Activated CD4-positive, CD25-positive, alpha-beta regulatory T cell treated with anti-CD3 and anti-CD28 coated beads, Interleukin-2, amount 50 U/mL, for 72 hours (primary cell): ENCODE results near the gene CDC40.
"Not testable (repeated sequence)": the region's sequence is repeated elsewhere in the genome, so short reads cannot be mapped to it uniquely, and the experiment has no call there.

ENCODE experiments used
- DNase-seq: peaks from one replicate; pipeline ENCODE4 v3.0.0; 2021

The CDC40 gene

GRCh38 chr6:110201151-110201884 is 21.1 kb downstream of the CDC40 start:
- no peak for DNase-seq

- no peak for DNase-seq
These were observed 27.4 kb downstream of the CDC40 start for GRCh38 chr6:110207652-110208051.

GRCh38 chr6:110211753-110212152 is 31.5 kb downstream of the CDC40 start:
- DNase-seq: no peak

- DNase-seq: no peak
These were observed 34.1 kb downstream of the CDC40 start for GRCh38 chr6:110214338-110214737.

- DNase-seq: no peak
These were observed 35.9 kb downstream of the CDC40 start for GRCh38 chr6:110216140-110216539.

- DNase-seq: no peak
These were observed 37.0 kb downstream of the CDC40 start for GRCh38 chr6:110217266-110217665.

GRCh38 chr6:110221738-110222137 is 41.5 kb downstream of the CDC40 start:
- no peak for DNase-seq

- no peak for DNase-seq
These were observed 46.0 kb downstream of the CDC40 start for GRCh38 chr6:110226261-110226660.

- no peak for DNase-seq
These were observed 52.2 kb downstream of the CDC40 start for GRCh38 chr6:110232450-110232849.

- no peak for DNase-seq
These were observed 53.6 kb downstream of the CDC40 start for GRCh38 chr6:110233770-110234374.

- not testable (repeated sequence) for DNase-seq
These were observed 55.8 kb downstream of the CDC40 start for GRCh38 chr6:110236007-110236406.

GRCh38 chr6:110239526-110240274 is 59.5 kb downstream of the CDC40 start:
- no peak for DNase-seq

- not testable (repeated sequence) for DNase-seq
These were observed 64.4 kb downstream of the CDC40 start for GRCh38 chr6:110244621-110245020.

GRCh38 chr6:110246378-110246777 is 66.2 kb downstream of the CDC40 start:
- no peak for DNase-seq

- no peak for DNase-seq
These were observed 66.8 kb downstream of the CDC40 start for GRCh38 chr6:110246900-110247546.

GRCh38 chr6:110250058-110250457 is 69.8 kb downstream of the CDC40 start:
- no peak for DNase-seq

GRCh38 chr6:110250838-110251237 is 70.6 kb downstream of the CDC40 start:
- DNase-seq: no peak

GRCh38 chr6:110255211-110255750 is 75.1 kb downstream of the CDC40 start:
- no peak for DNase-seq

GRCh38 chr6:110256366-110256765 is 76.1 kb downstream of the CDC40 start:
- no peak for DNase-seq

- DNase-seq: no peak
These were observed 85.0 kb downstream of the CDC40 start for GRCh38 chr6:110265273-110265672.

GRCh38 chr6:110266996-110267395 is 86.8 kb downstream of the CDC40 start:
- DNase-seq: no peak

- no peak for DNase-seq
These were observed 89.4 kb downstream of the CDC40 start for GRCh38 chr6:110269623-110270022.

GRCh38 chr6:110270165-110270564 is 89.9 kb downstream of the CDC40 start:
- no peak for DNase-seq
